ENCODE measurements around the gene ESYT2.

The ESYT2 gene

DNA sequence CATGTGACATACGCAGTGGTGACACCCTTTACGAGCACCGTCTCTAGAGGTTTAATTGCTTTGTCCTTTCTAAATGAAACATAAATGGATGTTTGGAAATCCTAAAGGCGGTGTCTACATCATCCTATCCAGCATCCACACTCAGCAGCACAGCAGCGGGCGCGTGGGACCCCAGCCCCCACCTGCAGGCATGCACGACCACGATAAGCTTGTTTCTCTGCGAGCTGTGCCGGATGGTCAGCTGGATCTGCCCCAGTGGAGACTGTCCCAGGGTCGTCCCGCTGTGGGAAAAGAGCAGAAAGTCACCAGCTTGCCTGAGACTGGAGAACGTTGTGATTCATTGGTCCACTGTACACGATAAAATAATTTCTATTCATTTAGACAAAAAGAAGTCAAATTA is 90.5 kb downstream of the ESYT2 start:
- no peak for DNase-seq

GRCh38 chr7:158737064-158737695 is 92.1 kb downstream of the ESYT2 start:
- DNase-seq: no peak

GRCh38 chr7:158735935-158736334 is 93.4 kb downstream of the ESYT2 start:
- DNase-seq: no peak

GRCh38 chr7:158734861-158735260 is 94.4 kb downstream of the ESYT2 start:
- DNase-seq: no peak

DNA sequence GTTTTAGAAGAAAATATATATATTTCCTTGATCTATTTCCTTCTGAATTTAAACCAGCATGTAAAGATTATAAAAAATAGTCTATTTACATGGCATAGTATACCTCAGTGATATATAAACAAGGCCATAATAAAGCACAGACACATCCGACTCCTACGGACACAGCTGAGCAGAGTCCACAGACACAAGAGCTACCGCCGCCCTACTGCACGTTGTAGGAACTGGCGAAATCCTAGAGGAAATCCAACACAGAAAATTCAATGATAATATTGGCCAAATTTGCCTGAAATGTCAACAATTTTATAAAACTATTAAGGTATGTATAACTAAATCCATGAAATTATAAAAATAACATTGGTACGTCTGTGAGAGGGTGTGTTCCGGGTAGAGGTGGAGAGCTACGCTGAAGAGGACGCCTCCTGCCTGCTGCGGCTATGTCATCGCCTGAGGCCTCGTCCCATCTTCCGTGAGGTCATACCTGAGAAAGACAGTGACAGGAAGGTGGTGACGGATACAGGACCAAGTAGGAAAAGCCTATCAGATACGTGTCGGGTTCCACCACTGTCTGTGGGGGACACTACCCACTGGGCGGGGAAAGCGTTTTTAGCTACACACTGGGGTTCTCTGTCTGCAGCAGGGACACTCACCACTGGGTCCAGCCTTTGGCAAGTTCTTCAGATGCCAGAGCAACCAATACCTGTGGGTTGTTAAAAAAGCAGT is 95.4 kb downstream of the ESYT2 start:
- no peak for DNase-seq

DNA sequence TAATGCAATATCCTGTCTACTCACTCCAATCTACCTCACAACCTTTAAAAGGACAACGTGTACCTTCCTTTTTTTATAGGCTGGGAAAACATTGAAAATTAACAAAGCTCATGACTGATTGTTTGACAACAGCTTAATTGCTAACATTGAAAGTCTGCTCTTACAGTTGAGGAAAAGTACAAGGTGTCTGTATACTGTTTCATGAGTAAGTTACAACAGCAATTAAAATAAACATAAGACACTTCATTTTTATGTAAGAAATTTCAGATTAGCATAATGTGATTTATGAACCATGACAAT is 96.1 kb downstream of the ESYT2 start:
- no peak for DNase-seq

GRCh38 chr7:158732494-158733219 is 96.7 kb downstream of the ESYT2 start:
- DNase-seq: no peak

DNA sequence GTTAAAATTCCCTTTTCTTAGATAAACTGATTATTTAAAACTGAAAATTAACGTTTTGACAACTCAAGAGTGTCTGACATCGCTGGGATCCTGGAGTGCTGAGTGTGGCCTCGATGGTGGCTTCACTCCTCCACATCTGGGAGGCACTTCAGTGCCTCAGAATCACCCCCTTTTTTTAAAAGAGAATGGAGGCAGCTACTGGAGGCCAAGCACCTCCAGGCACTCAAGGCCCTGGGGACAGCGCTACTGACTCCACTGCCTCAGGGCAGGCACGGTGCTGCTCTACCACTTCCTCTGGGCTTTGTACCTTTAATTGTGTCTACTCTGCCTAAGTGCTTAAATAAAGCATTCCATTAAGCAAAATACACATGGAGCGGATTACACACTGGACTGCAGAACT is 97.5 kb downstream of the ESYT2 start:
- no peak for DNase-seq

DNA sequence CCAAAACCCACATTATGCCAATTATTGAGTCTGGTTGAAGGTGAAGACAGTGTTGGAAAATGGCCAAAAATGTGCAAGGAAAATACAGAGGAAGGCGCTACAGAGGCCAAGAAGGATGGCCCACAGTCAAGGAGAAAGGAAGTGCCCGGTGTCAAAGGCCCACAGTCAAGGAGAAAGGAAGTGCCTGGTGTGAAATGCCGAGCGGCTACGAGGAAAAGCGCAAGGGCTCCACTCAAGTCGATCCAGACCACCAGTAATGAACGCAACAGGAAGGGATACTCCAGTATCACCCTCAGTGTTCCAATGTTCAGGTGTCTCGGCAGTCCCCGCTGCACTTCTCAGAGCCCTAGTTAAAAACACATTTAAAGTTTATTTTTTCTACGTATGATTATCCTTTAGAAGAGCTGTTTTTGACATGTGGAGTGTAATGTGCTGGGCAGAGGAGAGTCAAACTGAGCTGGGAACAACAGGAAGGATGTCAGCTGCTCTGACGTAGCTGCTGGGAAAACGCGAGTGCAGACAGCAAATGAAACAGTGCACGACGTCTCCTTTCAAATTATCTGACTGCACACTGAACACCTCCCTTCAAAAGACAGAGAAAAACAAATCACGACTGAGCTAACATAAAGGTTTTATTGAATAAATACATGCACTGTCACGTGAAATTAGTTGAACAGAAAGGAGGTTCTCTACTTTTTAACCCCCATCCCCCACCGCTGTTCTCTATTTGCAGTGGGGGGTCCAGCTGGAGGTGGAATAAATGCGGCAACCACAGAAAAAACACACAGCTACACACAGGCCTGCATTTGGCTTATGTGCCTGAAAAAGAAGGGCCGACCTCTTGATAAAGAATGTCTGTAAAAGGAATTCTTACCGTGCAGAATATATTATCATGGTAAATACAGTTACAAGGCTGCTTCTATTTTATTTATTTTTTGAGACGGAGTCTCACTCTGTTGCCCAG is 98.6 kb downstream of the ESYT2 start:
- no peak for DNase-seq

- DNase-seq: no peak
These were observed 99.5 kb downstream of the ESYT2 start for GRCh38 chr7:158729646-158730382.

- no peak for DNase-seq
These were observed 100.2 kb downstream of the ESYT2 start for GRCh38 chr7:158728911-158729645.

GRCh38 chr7:158727690-158728089 is 101.6 kb downstream of the ESYT2 start:
- DNase-seq: no peak

GRCh38 chr7:158726277-158726807 is 103.0 kb downstream of the ESYT2 start:
- DNase-seq: no peak

GRCh38 chr7:158725506-158725800 is 103.9 kb downstream of the ESYT2 start:
- no peak for DNase-seq

- no peak for DNase-seq
These were observed 104.4 kb downstream of the ESYT2 start for GRCh38 chr7:158724658-158725505.

DNA sequence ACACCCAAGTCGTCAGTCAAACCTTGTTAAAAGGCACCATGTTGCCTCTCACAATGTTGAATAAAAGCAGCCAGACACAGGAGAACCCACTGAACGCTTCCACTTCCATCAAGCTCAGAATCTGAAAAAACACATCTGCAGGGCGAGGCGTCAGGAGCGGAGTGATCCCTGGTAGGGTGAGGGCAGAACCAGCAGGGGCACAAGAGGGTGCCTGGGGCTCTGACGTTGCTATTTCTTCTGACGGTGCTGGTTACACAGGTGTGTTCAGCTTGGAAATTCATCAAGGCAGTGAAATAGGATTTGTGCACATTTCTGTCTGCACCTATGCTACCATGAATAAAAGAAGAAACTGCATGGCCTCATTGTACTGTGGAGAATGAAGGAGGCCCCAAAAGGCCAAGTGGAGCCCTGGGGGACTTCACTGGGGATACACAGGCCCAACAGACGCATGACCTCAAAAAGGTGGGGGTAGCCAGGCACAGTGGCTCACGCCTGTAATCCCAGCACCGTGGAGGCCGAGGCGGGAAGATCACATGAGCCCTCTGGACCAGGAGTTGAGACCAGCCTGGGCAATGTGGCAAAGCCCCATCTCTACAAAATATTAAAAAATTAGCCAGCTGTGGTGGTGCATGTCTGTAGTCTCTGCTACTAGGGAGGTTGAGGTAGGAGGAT is 105.5 kb downstream of the ESYT2 start:
- no peak for DNase-seq

GRCh38 chr7:158723266-158723665 is 106.0 kb downstream of the ESYT2 start:
- no peak for DNase-seq

GRCh38 chr7:158722574-158723237 is 106.6 kb downstream of the ESYT2 start:
- no peak for DNase-seq

- DNase-seq: no peak
These were observed 109.2 kb downstream of the ESYT2 start for GRCh38 chr7:158720112-158720511.

All from right hindlimb (tissue), 1 donor.